Measurements from ENCODE around the gene LYPD5.

LYPD5 gene

DNA sequence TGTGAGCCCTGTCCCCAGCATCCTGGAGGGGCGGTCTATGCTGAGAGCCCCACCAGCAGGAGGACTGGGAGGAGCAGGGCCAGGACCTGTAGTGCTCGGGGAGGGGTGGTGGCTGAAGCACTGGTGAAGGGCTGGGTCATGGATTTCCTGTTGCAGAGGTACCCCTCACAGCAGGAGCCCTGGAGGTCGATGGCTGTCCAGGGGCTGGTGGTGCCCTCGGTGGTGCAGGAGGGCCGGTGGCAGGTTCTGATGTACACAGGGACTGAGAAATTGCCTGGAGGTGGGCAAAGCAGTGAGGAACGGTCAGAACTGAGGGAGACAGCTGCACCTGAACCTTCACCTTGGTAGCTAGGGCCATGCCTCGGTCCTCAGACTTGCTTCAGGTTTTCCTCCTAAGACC lies 4.7 kb downstream of the LYPD5 start:
- in situ Hi-C loops (cut with HindIII; ENCODE audit: low pct_unique_long_range_greater_than_20kb, low sequenced_read_pairs), result no loop called here

DNA sequence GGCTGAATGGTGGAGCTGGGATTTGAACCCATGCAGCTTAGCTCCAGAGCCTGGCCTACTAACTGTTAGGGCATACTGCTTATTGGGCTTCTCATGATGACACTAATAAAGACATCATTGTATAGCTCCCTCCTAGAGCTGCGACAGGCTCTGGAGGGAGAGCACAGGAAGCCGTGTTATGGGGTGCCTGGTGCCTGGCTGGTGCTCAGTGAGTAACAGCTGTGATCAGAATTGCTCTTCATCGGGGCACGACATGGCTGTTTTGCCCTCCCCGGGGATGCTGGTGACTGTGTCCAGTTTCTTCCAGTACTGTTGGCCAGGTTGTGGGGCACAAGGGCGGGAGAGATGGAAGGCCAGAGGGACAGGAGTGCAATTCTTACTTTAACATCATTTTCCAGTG lies 5.1 kb downstream of the LYPD5 start:
- TF ChIP-seq JUND (IDR thresholded peaks at IDR 0.05; ENCODE audit: low read depth), result no peak
- in situ Hi-C loops (cut with HindIII; ENCODE audit: low pct_unique_long_range_greater_than_20kb, low sequenced_read_pairs), result no loop called here
- DNase-seq (ENCODE audit: low read depth in 1 of 2, low spot score in 1 of 2), result no peak

More for the DNA sequence above, 4.7 kb downstream of the LYPD5 start:
- no peak for TF ChIP-seq JUND (IDR thresholded peaks at IDR 0.05; ENCODE audit: low read depth)
- no peak for DNase-seq (ENCODE audit: low read depth in 1 of 2, low spot score in 1 of 2)

DNA sequence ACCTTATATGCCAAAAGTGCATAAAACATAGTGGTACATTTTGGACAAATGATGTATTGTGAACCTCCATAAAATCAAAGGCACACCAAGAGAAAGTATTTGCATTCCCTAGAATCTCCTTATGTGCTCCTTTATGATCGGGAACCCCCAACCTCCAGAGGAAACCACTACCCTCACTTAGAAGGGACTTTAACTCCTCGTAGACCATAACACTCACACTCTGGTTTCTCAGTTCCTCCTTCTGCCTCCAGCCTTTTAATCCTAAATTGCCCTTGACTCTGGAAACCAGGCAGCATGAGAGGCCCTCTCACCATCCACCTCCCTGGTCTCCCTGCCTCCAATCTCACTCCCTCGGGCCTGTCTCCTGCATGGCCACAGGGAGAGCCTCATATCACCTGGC lies 11.7 kb downstream of the LYPD5 start:
- TF ChIP-seq JUND (IDR thresholded peaks at IDR 0.05; ENCODE audit: low read depth), result no peak
- in situ Hi-C loops (cut with HindIII; ENCODE audit: low pct_unique_long_range_greater_than_20kb, low sequenced_read_pairs), result no loop called here
- no peak for DNase-seq (ENCODE audit: low read depth in 1 of 2, low spot score in 1 of 2)

DNA sequence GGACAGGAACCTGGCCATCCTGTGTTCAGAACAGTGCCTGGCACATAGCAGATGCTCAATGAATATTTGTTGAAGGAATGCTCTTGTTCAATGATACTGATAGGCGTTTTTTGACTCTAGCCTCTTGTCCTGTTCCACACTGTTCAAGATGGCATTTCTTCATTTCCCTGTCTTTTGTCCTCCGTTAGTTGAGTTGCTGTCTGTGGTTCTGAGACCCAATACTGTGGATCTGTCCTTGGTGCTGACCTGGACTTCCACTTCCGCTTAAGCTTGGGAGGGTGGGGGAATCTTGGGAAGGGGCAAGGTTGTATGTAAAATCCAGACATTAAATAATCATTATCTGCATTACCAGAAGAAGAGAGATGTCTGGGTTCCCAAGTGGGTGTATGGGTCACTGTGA lies 13.2 kb downstream of the LYPD5 start:
- in situ Hi-C loops (cut with HindIII; ENCODE audit: low pct_unique_long_range_greater_than_20kb, low sequenced_read_pairs), result no loop called here
- DNase-seq (ENCODE audit: low read depth in 1 of 2, low spot score in 1 of 2), result peak in 1 of 2 experiments; percentile 75
- no peak for TF ChIP-seq JUND (IDR thresholded peaks at IDR 0.05; ENCODE audit: low read depth)

DNA sequence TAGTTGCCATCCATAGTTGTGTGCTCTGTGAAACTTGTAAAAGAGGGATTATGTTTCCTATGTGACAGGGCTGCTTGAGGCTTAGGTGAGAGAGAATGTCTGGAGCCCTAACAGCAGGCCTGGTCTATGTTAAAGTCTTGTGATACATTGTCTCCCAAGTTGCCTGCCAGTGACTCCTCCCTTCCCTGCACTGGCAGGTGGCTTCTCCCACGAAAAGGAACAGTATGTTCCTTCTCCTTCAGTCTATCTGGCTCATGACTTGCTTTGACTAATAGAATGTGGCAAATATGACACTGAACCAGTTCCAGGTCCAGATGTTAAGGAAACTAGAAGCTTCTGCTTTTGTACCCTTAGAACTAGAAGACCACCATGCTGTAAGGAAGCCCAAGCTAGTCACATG lies 15.6 kb downstream of the LYPD5 start:
- DNase-seq (ENCODE audit: low read depth in 1 of 2, low spot score in 1 of 2), result no peak
- in situ Hi-C loops (cut with HindIII; ENCODE audit: low pct_unique_long_range_greater_than_20kb, low sequenced_read_pairs), result no loop called here
- no peak for TF ChIP-seq JUND (IDR thresholded peaks at IDR 0.05; ENCODE audit: low read depth)

DNA sequence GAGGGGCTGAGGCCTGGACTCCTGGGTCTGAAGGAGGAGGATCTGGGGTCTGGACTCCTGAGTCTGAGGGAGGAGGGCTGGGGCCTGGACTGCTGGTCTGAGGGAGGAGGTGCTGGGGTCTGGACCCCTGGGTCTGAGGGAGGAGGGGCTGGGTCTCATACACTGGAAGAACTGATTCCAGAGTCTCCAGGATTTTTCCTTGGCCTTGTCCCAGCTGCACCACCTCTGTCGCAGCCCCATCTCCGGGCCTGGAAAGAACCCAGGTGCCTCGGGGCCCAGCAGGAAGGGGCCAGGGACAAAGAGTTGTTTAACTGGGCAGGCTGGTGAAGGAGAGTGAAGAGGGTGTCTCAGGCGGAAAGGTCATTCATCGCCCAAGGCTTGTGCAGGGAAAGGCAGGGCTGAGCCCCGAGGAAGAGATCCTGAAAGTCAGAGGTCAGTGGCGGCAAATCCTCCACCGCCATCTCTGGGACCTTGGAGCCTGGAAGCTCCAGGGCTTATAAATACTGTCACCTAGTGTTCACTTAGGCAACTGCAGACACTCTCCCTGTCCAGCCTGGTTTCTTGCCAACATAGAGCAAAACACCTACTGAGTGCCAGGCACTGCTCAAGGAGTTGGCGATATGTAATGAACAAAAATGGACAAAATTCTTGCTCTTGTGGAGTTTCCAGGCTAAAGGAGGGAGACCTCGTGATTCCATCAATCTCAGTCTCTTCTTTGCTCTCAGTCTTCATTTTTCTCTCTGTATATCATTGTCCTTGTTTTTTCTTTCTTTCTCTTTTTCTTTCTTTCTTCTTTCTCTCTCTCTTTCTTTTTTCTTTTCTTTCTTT lies 17.1 kb downstream of the LYPD5 start:
- peak; percentile 64 to 73 for DNase-seq (ENCODE audit: low read depth in 1 of 2, low spot score in 1 of 2)
- in situ Hi-C loops (cut with HindIII; ENCODE audit: low pct_unique_long_range_greater_than_20kb, low sequenced_read_pairs), result no loop called here
- no peak for TF ChIP-seq JUND (IDR thresholded peaks at IDR 0.05; ENCODE audit: low read depth)

DNA sequence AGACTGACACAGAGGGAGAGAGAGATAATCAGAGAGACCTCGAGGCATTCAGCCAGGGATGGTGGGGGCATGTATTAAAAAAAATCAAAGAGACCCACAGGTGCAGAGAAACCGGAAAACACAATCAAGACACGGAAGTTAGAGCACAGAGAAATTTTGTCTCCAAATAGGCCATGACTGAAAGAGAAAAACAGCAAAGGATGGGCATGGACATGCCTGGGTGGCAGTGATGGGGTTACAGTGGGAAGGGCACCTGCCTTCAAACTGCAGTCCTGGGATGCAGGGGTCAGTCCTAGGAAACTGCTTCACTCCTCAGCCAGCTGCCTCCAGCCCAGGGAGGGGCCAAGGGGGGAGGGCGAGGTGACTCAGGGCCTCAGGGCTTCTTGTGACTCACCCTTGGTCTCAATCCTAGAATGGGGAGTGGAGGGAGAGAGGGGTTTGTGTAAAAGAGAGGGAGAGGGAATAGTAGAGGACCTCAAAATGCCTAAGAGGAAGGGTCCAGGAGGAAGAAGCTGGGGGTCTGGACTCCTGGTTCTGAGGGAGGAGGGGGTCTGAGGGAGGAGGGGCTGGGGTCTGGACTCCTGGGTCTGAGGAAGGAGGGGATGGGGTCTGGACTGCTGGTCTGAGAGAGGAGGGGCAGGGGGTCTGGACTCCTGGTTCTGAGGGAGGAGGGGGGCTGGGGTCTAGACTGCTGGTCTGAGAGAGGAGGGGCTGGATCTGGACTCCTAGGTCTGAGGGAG lies 17.8 kb downstream of the LYPD5 start:
- in situ Hi-C loops (cut with HindIII; ENCODE audit: low pct_unique_long_range_greater_than_20kb, low sequenced_read_pairs), result no loop called here
- TF ChIP-seq JUND (IDR thresholded peaks at IDR 0.05; ENCODE audit: low read depth), result no peak
- DNase-seq (ENCODE audit: low read depth in 1 of 2, low spot score in 1 of 2), result no peak

DNA sequence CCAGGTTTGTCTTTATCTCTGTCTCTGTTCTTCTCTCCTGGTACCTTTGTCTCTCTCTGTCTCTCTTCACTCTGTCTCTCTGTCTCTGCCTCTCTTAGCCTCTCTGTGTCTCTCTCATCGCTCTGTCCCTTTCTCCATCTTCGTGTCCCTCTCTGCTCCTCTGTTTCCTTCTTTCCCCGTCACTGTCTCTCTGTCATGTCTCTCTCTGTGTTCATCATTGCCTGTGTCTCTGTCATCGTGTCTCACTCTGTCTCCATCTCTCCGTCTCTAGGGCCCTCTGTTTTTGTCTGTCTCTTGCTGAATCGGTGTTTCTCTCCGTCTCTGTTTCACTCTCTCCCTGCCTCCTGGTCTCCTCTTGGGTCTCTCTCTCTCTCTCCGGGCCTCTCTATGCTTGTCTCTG lies 18.6 kb downstream of the LYPD5 start:
- no peak for DNase-seq (ENCODE audit: low read depth in 1 of 2, low spot score in 1 of 2)
- TF ChIP-seq JUND (IDR thresholded peaks at IDR 0.05; ENCODE audit: low read depth), result no peak
- in situ Hi-C loops (cut with HindIII; ENCODE audit: low pct_unique_long_range_greater_than_20kb, low sequenced_read_pairs), result no loop called here

DNA sequence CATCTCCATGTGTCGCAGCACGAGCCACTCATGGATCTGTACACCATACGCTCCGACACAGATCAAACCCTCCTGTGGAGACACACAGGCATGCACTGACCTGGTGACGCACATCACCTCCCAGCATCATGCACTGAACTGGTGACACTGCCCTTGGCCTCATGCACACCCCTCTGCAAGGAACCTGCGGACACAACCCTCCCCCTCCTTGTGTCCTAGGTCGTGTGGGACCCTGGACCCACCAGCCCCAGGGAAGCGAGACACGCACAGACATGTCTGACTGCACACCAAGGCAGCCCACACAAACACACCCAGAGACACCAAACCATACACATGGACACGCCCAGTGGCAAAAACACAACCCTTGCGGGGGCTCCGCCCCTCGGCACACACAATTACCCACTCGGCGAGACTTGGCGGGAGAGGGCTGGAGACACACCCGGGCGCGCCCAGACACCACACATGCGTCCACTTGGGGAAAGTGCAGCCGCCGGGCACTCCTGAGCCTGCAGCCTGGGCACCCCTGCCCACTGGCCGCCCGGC lies 19.5 kb downstream of the LYPD5 start:
- no peak for DNase-seq (ENCODE audit: low read depth in 1 of 2, low spot score in 1 of 2)
- in situ Hi-C loops (cut with HindIII; ENCODE audit: low pct_unique_long_range_greater_than_20kb, low sequenced_read_pairs), result no loop called here

DNA sequence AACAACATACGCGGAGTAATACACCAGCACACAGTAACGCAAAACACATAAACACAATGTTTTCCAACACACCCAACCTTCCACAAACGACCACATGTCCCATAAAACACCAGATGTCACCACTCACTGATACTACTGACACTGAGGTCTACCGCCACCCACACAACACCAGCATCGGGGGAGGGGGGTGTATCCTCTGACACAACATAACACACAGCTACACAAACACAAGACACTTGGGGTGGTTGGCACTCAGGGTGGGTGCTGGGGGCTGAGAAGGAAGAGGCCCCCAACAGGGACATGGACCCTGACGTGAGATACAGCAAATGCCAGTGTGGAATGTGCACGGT lies 20.0 kb downstream of the LYPD5 start:
- no peak for DNase-seq (ENCODE audit: low read depth in 1 of 2, low spot score in 1 of 2)
- in situ Hi-C loops (cut with HindIII; ENCODE audit: low pct_unique_long_range_greater_than_20kb, low sequenced_read_pairs), result no loop called here
- TF ChIP-seq JUND (IDR thresholded peaks at IDR 0.05; ENCODE audit: low read depth), result no peak

More for the DNA sequence above, 19.5 kb downstream of the LYPD5 start:
- TF ChIP-seq JUND (IDR thresholded peaks at IDR 0.05; ENCODE audit: low read depth), result no peak

DNA sequence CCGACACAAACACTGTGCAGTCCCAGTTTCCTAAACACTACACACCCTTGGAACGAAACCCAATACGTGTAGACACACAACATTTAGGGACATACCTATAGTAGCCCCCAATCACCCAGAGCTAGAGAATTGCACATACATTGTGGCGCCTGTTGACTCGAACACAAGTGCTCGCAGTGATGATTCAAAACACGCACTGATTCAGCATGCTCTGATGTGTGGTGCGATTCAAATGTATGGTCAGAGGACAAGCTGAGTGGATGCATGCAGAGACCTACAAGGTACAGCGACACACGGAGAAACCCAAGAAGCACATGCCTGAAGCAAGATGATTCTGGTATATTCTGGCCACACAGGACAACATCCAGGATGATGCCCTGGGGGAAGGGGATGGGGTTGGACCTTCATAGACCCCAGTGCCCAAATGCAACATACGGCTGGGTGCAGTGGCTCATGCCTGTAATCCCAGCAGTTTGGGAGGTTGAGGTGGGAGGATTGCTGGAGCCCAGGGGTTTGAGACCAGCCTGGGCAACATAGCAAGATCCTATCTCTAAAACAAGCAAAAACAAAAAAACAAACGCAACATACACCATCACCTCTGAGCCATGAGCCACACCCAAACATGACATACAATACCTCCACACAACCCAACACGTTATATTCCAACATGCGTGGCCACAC lies 20.5 kb downstream of the LYPD5 start:
- no peak for TF ChIP-seq JUND (IDR thresholded peaks at IDR 0.05; ENCODE audit: low read depth)
- DNase-seq (ENCODE audit: low read depth in 1 of 2, low spot score in 1 of 2), result no peak
- in situ Hi-C loops (cut with HindIII; ENCODE audit: low pct_unique_long_range_greater_than_20kb, low sequenced_read_pairs), result no loop called here

DNA sequence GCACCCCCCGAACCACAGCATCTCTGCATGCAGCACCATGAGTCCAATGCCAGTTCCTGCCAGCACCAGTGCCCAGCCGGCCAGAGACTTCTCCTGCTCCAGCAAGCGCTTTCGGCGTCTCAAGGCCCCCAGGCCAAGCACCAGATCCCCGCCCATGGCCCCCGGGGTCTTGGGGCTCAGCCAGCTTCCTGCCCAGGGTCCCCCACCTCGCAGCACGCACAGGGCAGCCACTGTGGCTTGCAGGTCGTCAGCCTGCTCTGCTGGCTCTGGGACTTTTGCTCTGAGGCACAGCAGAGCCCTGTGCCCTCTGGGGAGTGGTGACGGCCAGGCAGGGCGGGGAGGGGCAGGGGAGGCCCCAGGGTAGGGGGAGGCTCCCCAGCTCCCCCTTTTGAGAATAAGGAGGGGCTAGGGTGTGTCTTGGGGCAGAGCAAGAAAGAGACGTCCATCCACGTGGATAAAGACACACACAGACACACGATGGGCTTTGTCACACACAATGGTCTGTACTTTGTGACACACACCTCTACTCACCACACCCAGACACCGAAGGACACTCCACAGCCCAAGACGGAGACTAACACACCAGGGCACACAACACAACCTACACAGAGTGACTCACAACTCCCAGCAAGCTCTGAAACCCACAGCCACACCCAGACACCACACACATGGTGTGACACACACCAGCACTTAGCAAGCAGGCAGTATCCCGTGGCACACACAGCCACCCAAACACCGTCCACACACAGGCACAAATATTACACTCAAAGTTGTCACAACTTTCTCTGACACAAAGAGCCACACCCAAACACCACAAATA lies 21.3 kb downstream of the LYPD5 start, which contains the start of gene KCNN4:
KCNN4 (minus strand) TSS at position 268 of the 820 bp plus-strand sequence; CDS start at position 156, 112 bp downstream.
- in situ Hi-C loops (cut with HindIII; ENCODE audit: low pct_unique_long_range_greater_than_20kb, low sequenced_read_pairs), result no loop called here
- DNase-seq (ENCODE audit: low read depth in 1 of 2, low spot score in 1 of 2), result no peak
- no peak for TF ChIP-seq JUND (IDR thresholded peaks at IDR 0.05; ENCODE audit: low read depth)

All from T47D (cell line).